Hematopoietic multipotent progenitor cell (in vitro differentiated cells): ENCODE data around the gene WDR46. TPM values are rescaled to one million over a fixed set of nuclear protein-coding genes. Genes with fewer than 3 reads are reported as not detected.
"Not testable (repeated sequence)": the region's sequence is repeated elsewhere in the genome, so short reads cannot be mapped to it uniquely, and the experiment has no call there.

Experiments
- DNase-seq, 3 donors: peaks; one replicate each; pipeline ENCODE4 v3.0.0-alpha.2; 2011 to 2015; ENCODE audit warnings: low read depth in 2 of 3, low spot score in 2 of 3
- total RNA-seq: library from RNA; depleted of rRNA; stranded (reverse); fragments of >200 nt; gene quantifications from one replicate; pipeline ENCODE4 v1.2.3, GENCODE V29; 2012

Gene WDR46
- total RNA-seq, 1 donor, result 63.3 TPM

- DNase-seq, result no peak
These were observed 811 bp upstream of the WDR46 start for GRCh38 chr6:33289784-33290315.

GRCh38 chr6:33288141-33288920 lies 708 bp downstream of the WDR46 start:
- no peak for DNase-seq

GRCh38 chr6:33286946-33287914 lies 1.8 kb downstream of the WDR46 start:
- no peak for DNase-seq

GRCh38 chr6:33285214-33285613 lies 3.8 kb downstream of the WDR46 start:
- not testable (repeated sequence) for DNase-seq

GRCh38 chr6:33280539-33280938 lies 8.5 kb downstream of the WDR46 start:
- DNase-seq, result no peak

GRCh38 chr6:33279971-33280511 lies 9.0 kb downstream of the WDR46 start:
- peak in 2 of 3 donors; percentile 78 to 83 for DNase-seq

GRCh38 chr6:33279257-33279695 lies 9.8 kb downstream of the WDR46 start:
- no peak for DNase-seq

GRCh38 chr6:33278810-33279209 lies 10.2 kb downstream of the WDR46 start:
- no peak for DNase-seq

- DNase-seq, result no peak
These were observed 10.7 kb downstream of the WDR46 start for GRCh38 chr6:33278392-33278741.

- DNase-seq, result peak in 2 of 3 donors; percentile 32 to 41
These were observed 11.2 kb downstream of the WDR46 start for GRCh38 chr6:33277663-33278391.

GRCh38 chr6:33276864-33277662 lies 12.0 kb downstream of the WDR46 start, which contains the start of gene B3GALT4:
Gene B3GALT4, plus strand, starts transcription at chr6:33277123. Its CDS starts 297 bp downstream, at chr6:33277420.
- peak; percentile 54 to 82 (median 76) for DNase-seq

- no peak for DNase-seq
These were observed 12.5 kb downstream of the WDR46 start for GRCh38 chr6:33276581-33276863.

GRCh38 chr6:33275795-33276580 lies 13.1 kb downstream of the WDR46 start:
- not testable (repeated sequence) for DNase-seq

- DNase-seq, result no peak
These were observed 14.8 kb downstream of the WDR46 start for GRCh38 chr6:33273924-33274902.

- no peak for DNase-seq
These were observed 15.7 kb downstream of the WDR46 start for GRCh38 chr6:33273129-33273923.

GRCh38 chr6:33272275-33273128 lies 16.5 kb downstream of the WDR46 start:
- no peak for DNase-seq
